ENCODE results near the gene RTP5. TPM values are rescaled to one million over a fixed set of nuclear protein-coding genes. Genes with fewer than 3 reads are reported as not detected.

RTP5 gene
- total RNA-seq, 1 donor from 2014 or later = not detected

- Histone ChIP-seq H3K4me1 (ENCODE audit: insufficient read depth, low read length) (peaks cover 3% of the 10 kb centered on the region), H3K9me3 (ENCODE audit: insufficient read depth, low read depth, low read length) (no peaks in the 10 kb centered on the region), H3K79me2 (ENCODE audit: insufficient read depth, low read length) (no peaks in the 10 kb centered on the region), H3K4me2 (ENCODE audit: low read length) (no peak overlapping the region), H3K27me3 (ENCODE audit: insufficient read depth, low read length) (peaks cover 7% of the 10 kb centered on the region), H4K20me1 (ENCODE audit: insufficient read depth, low read length) (no peaks in the 10 kb centered on the region), H3K4me3 (ENCODE audit: insufficient read depth, low read depth, low read length) (no peak overlapping the region), H3K9ac (ENCODE audit: low read length) (no peak overlapping the region), H3K36me3 (ENCODE audit: insufficient read depth, low read length) (no peaks in the 10 kb centered on the region), H2AFZ (ENCODE audit: low read depth, low read length) (no peak overlapping the region), H3K27ac (ENCODE audit: low read depth, low read length) (no peak overlapping the region)
- Mint-ChIP-seq H3K27me3 (ENCODE audit: low read depth, unreplicated experiment) (peaks cover 5% of the 10 kb centered on the region), H3K36me3 (ENCODE audit: low read depth, unreplicated experiment) (peaks cover 3% of the 10 kb centered on the region), H3K4me3 (ENCODE audit: unreplicated experiment) (no peak overlapping the region), H3K9me3 (ENCODE audit: unreplicated experiment) (no peaks in the 10 kb centered on the region), H3K27ac (ENCODE audit: unreplicated experiment) (no peak overlapping the region), H3K4me1 (ENCODE audit: low read depth, unreplicated experiment) (peaks cover 15% of the 10 kb centered on the region)
- DNase-seq (ENCODE audit: low read depth) = no peak
- FAIRE-seq = no peak
- no peak for TF ChIP-seq EZH2 (IDR thresholded peaks at IDR 0.05; ENCODE audit: insufficient read depth, low read length)
- no peak for TF ChIP-seq CTCF (IDR thresholded peaks at IDR 0.05; ENCODE audit: insufficient read depth, low read depth, low read length)
Measured at GRCh38 chr2:241897231-241897916, 27.8 kb downstream of the RTP5 start.

- H3K4me1 ChIP-seq (ENCODE audit: insufficient read depth, low read length) = peaks cover 3% of the 10 kb centered on the region
- no peak overlapping the region for H3K9ac ChIP-seq (ENCODE audit: low read length)
- DNase-seq (ENCODE audit: low read depth) (no peak), FAIRE-seq (no peak)
- no peaks in the 10 kb centered on the region for H3K9me3 ChIP-seq (ENCODE audit: insufficient read depth, low read depth, low read length)
- H3K4me3 ChIP-seq (ENCODE audit: insufficient read depth, low read depth, low read length) = no peak overlapping the region
- H3K27me3 ChIP-seq (ENCODE audit: insufficient read depth, low read length) = peaks cover 7% of the 10 kb centered on the region
- no peaks in the 10 kb centered on the region for H3K79me2 ChIP-seq (ENCODE audit: insufficient read depth, low read length)
- Mint-ChIP-seq H3K27ac (ENCODE audit: unreplicated experiment) (no peak overlapping the region), H3K4me3 (ENCODE audit: unreplicated experiment) (no peak overlapping the region), H3K27me3 (ENCODE audit: low read depth, unreplicated experiment) (peaks cover 5% of the 10 kb centered on the region), H3K9me3 (ENCODE audit: unreplicated experiment) (no peaks in the 10 kb centered on the region), H3K4me1 (ENCODE audit: low read depth, unreplicated experiment) (peaks cover 11% of the 10 kb centered on the region), H3K36me3 (ENCODE audit: low read depth, unreplicated experiment) (peaks cover 3% of the 10 kb centered on the region)
- no peak for TF ChIP-seq EZH2 (IDR thresholded peaks at IDR 0.05; ENCODE audit: insufficient read depth, low read length)
- no peak for TF ChIP-seq CTCF (IDR thresholded peaks at IDR 0.05; ENCODE audit: insufficient read depth, low read depth, low read length)
- H2AFZ ChIP-seq (ENCODE audit: low read depth, low read length) = no peak overlapping the region
- H4K20me1 ChIP-seq (ENCODE audit: insufficient read depth, low read length) = no peaks in the 10 kb centered on the region
- H3K27ac ChIP-seq (ENCODE audit: low read depth, low read length) = no peak overlapping the region
- no peak overlapping the region for H3K4me2 ChIP-seq (ENCODE audit: low read length)
- H3K36me3 ChIP-seq (ENCODE audit: insufficient read depth, low read length) = no peaks in the 10 kb centered on the region
Measured at GRCh38 chr2:241898463-241899270, 29.1 kb downstream of the RTP5 start.
